ENCODE results near the gene ARHGAP15.

The ARHGAP15 gene

GRCh38 chr2:143146366-143146765 is 17.1 kb downstream of the ARHGAP15 start:
- no peak for DNase-seq

DNA sequence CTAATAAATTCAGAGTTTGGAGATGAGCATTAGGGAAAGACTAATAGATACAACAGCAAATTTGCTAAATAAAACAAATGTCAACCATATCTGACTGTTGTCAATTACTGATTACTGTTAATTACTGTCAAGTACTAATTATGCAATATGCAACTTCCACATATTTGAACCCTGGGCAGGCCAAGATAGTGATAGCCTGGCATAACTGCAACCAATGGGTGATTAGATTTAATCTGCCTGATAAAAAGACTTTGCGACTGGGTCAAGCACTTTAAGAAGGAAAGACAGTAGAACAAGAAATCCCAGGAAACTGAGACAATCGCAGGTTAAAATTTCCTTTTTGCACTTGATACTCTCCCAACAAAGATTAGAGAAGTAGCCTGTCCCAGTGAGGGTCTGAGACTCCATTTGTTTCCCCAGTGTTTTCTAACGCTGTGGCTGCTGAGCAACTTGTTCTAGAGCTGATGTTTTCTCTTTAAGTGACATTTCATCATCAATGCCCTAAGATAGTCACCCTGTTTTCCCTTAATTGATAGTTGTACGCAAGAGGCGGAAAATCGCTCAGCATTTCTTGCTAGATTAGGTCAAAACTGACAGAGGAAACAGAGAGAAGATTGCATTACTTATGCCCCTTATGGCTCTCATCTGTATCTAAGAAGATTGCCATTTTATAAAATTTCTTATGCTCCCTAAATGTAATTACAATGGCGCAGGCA is 17.8 kb downstream of the ARHGAP15 start:
- no peak for DNase-seq

DNA sequence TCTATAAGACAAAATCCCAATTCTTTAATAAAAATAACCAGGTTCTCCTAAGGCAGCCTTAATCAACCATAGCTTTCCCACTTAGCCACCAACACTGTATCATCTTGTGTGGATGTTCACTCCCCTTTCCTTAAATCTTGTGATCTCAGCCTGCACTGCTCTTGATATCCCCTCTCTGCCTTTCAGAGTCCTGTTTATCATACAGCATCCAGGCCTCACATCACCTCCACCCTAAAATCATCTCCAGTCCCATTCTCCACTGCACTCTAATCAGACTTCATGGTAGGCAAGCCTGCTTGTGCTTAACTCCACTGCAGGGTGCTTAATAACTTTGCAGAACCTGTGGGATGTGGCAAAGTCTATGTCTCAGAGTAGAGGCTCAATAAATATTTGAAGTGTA is 18.8 kb downstream of the ARHGAP15 start:
- DNase-seq: no peak

GRCh38 chr2:143148757-143149156 is 19.5 kb downstream of the ARHGAP15 start:
- DNase-seq: no peak

- no peak for DNase-seq
Observed at GRCh38 chr2:143150287-143150686, 21.1 kb downstream of the ARHGAP15 start.

GRCh38 chr2:143151111-143151752 is 22.0 kb downstream of the ARHGAP15 start:
- DNase-seq: no peak

DNA sequence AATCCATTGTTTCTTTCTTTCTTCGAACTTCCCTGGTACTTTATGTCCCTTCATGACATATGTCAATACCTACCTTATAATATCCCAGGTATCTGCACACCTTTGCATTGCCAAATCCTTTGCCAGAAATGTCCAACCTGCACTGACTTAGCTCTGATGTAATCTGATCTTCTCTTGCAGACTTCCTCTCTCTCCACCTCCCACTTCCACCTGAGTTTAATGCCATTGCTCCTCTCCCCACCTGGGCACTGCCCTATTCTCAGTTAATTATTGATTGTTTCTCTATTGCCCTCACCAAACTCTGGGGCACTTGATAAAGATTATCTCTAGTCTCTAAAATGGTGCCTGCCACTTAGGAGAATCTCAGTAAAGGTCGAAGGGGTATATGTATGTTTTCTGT is 23.0 kb downstream of the ARHGAP15 start:
- no peak for DNase-seq

DNA sequence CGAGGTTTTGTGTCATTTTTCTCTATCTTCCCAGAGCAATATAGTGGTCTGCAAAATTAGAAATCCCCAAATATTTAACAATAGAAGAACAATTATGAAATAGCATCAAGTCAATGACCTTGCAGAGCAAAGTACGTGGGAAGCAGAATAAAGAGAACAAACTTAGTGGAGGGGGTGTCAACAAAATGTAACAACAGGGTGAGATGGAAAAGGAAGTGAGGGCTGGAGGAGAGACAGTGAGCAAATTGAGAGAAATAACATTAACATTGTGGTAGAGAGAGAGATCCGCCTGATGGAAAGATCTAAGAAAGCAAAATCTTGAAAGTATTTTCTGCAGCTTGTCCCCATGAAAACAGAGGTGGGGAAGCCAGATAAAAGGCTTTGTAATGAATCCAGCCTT is 23.4 kb downstream of the ARHGAP15 start:
- DNase-seq: no peak

DNA sequence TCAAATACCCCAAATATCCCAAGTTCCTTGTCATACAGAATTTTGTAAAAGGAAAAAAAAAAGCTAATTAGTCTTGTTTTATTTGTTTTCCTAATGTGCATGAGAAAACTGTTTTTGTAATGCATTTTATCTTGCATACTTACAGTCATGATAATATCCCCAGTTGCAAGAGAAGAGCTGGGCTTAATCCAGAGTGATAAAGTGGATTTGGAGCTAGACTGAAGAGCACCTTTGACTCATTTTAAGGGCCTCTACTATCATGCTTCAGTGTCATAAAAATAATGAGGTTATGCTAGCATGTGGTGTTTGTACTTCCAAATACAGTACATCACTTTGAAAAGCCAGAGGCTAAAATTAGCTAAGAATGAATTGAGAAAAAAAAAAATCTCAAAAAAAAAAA is 26.4 kb downstream of the ARHGAP15 start:
- no peak for DNase-seq

DNA sequence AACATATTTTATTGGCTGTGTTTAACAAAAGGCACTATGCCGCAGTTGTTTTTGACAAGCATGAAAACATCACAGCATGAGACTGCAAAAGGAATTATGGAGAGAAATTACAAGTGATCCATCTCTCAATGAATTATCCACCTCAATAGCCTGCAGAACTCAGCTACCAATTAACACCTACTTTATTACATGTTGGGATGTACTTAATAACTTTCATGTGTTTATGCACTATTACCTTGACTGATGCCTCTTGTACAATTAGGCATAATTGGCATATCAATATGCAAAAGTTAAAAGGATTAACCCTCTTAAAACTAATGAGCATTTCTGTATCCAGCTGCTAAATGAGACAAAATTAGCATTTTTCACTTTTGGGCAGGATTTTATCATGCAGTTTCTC is 27.8 kb downstream of the ARHGAP15 start:
- no peak for DNase-seq

GRCh38 chr2:143157418-143157817 is 28.2 kb downstream of the ARHGAP15 start:
- no peak for DNase-seq

- no peak for DNase-seq
Observed at GRCh38 chr2:143158098-143158497, 28.9 kb downstream of the ARHGAP15 start.

- peak; percentile 24 for DNase-seq
Observed at GRCh38 chr2:143158551-143159485, 29.6 kb downstream of the ARHGAP15 start.

DNA sequence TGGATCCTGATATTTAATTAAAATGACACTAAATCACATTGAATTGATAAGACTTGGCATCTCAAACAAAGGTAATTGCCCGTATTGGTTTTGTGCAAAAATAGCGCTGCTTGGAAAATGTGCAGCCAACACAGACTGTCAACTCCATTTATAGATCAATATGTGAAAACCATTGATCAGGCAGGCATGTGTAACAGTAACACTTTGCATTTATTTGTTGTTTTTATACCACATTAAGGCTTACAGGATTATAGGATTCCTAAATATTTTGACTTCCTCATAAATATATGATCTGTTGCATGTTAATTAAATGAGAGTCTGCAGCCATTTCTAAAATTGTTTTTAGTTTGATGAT is 30.2 kb downstream of the ARHGAP15 start:
- peak; percentile 45 for DNase-seq

DNA sequence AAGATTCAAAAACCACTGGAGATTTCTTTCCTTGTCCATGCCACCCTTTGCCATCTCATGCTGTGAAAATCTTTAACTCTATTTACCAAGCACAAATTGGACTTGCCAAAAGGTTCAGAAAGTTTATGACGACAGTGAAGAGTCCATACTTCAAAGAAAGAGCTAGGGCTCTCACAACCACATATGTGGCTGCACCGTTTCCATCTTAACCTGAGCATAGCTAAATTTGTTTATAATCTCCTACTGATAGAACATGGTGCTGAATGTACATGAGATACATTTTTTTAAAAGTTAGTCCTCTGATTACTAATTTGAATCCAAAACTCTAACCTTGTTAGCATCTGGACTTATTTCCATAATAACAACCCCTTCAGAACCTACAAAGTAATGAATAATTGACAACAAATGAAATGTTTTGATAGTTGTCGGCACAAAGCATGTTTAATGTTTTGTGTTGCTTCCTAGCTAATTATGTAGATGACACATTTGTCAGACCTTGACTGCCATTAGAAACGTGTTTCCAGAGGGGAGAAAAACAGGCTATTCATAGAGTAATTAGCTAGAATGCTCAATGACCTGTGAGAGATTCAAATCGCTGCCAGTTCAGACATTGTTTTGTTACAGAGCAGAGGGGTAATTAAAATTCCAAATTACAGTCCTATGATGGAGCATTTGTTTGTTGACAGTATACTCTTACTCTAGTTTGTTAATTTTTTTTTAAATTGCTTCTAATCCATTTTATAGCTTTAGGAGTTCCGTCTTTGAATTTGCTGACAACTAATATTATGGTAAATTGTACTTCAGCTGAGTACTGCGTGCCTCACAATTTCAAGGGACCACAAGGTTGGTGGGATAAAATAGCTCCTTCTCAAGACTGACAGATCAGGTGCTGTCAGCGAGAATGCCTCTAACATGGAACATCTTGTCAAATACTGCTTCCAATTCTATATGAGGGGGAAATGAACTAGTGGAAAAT is 31.8 kb downstream of the ARHGAP15 start:
- DNase-seq: peak; percentile 57

GRCh38 chr2:143162123-143162837 is 33.1 kb downstream of the ARHGAP15 start:
- peak; percentile 73 for DNase-seq

DNA sequence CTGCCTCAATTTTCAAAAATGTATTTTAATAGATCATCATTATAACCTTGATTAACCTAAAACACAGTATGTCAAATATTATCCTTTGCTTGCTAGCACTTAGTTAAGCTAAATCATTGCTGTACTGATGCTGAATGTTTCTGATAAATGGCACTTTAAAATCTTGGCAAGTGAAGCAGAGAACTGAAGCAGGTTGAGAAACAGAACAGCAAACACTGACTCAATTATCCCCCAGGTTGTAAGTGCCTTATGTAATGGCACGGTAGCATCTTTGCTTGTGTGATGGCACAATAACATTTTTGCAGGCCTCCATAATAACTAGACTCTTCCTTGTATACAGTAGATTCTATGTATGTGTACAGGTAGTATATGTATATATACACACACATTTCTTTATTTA is 33.8 kb downstream of the ARHGAP15 start:
- DNase-seq: no peak

GRCh38 chr2:143163499-143163898 is 34.3 kb downstream of the ARHGAP15 start:
- DNase-seq: no peak

DNA sequence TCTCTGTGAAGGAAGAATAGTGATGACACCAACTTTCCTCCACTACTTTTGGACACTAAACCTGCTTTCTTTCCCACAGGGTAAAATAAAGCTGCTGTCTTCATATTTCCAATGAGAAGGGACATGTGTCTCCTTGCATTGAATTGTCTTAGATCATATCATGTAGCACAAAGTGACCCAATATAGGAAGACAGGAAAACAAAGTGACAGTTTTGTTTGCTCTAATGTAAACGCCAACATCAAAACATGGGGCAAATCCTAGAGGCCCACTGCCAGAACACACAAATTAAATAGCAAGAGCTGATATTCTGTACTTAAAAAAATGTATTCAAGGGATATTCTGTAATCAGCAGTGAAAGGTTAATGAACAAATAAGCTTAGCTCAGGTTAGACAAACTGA is 36.1 kb downstream of the ARHGAP15 start:
- no peak for DNase-seq

GRCh38 chr2:143169105-143169504 is 39.9 kb downstream of the ARHGAP15 start:
- DNase-seq: no peak

- DNase-seq: no peak
Observed at GRCh38 chr2:143171817-143172216, 42.6 kb downstream of the ARHGAP15 start.

GRCh38 chr2:143175438-143175837 is 46.2 kb downstream of the ARHGAP15 start:
- no peak for DNase-seq

All from retina (tissue), 1 donor.